Measurements from ENCODE around the gene MUCL3. TPM values are rescaled to one million over a fixed set of nuclear protein-coding genes. Genes with fewer than 3 reads are reported as not detected.

Gene MUCL3
- total and polyA plus RNA-seq, 10 of the 15 experiments (the other 5 are each of a cell fraction or from before 2014, with no cell fraction given), result 0.03 to 1.4 (median 0.61) TPM

- Histone ChIP-seq H4K20me1 (ENCODE audit: control insufficient read depth, insufficient read depth) (no peaks in the 10 kb centered on the region), H3K27ac (ENCODE audit: control insufficient read depth, insufficient read depth) (peak within 1 kb of the TSS; percentile 87), H3K4me2 (ENCODE audit: control insufficient read depth, insufficient read depth) (peak within 1 kb of the TSS; percentile 99), H3K9ac (ENCODE audit: control insufficient read depth, insufficient read depth, low read length) (peak within 1 kb of the TSS; percentile 86), H3K36me3 (ENCODE audit: control insufficient read depth in 2 of 2, insufficient read depth in 2 of 2, low read length in 1 of 2) (peaks cover 6 to 8% of the 10 kb centered on the region in 2 experiments; a peak in 3 of 4 replicates), H3K79me2 (ENCODE audit: control insufficient read depth, insufficient read depth, low read length) (peaks cover 9% of the 10 kb centered on the region), H3K4me1 (ENCODE audit: control insufficient read depth, insufficient read depth, low read length) (peaks cover 4% of the 10 kb centered on the region), H3K4me3 (peak within 1 kb of the TSS; percentile 91), H3K27me3 (replicated peaks in 1 of 2; ENCODE audit: control insufficient read depth in 2 of 2, insufficient read depth in 2 of 2, low read length in 1 of 2) (no peaks in the 10 kb centered on the region), H2AFZ (ENCODE audit: control insufficient read depth, low read depth, low read length) (peak within 1 kb of the TSS; percentile 80), H3K9me3 (replicated peaks; ENCODE audit: control insufficient read depth, insufficient read depth, low read length) (no peaks in the 10 kb centered on the region)
- POLR2A ChIA-PET, result interaction anchor here (0.6 to 4.4 kb wide), 20 partner anchors 11 to 280 kb away, joined by 3 to 50 read pairs (median 3); partner anchors contain the start of genes DDR1 and FLOT1
- peak; percentile 96 for ATAC-seq
- FAIRE-seq, result peak; percentile 81
- no TSS peak for BruUV-seq (replicated peaks)
- SMC1A ChIA-PET (ENCODE audit: uncharacterized antibody, unreplicated experiment), result interaction anchor here (0.6 to 7.9 kb wide), 30 partner anchors 12 to 372 kb away, joined by 3 to 141 read pairs (median 4); partner anchors contain the start of genes DDR1 and MRPS18B
- RAD21 ChIA-PET (ENCODE audit: unreplicated experiment), result interaction anchor here (0.7 to 4.6 kb wide), 52 partner anchors 10 to 461 kb away, joined by 3 to 138 read pairs (median 6); partner anchors contain the start of genes CCHCR1, DDR1, IER3 and MDC1
- CTCF ChIA-PET, result interaction anchor here (0.5 to 9.3 kb wide), 42 partner anchors 11 to 434 kb away, joined by 3 to 122 read pairs (median 7); partner anchors contain the start of genes DDR1 and DHX16
- peak; percentile 72 for DNase-seq (ENCODE audit: low read depth, low spot score)
- WGBS (ENCODE audit: insufficient coverage, insufficient replicate concordance, low lambda C conversion rate, missing lambda C conversion rate), result 2% methylated on average over 34 of the region's 52 CpGs
- intact Hi-C loops (cut with micrococcal nuclease; ENCODE audit: unreplicated experiment), result loop anchor here (1.0 to 2.0 kb wide), 2 partner anchors 86 to 129 kb away; no protein-coding TSS in a partner anchor
- in situ Hi-C loops (cut with MboI), result no loop called here
- peak; percentile 93 for TF ChIP-seq IKZF1 (conservative IDR thresholded peaks at IDR 0.05)
- TF ChIP-seq BMI1 (IDR thresholded peaks at IDR 0.05; ENCODE audit: borderline replicate concordance), result no peak
- no peak for TF ChIP-seq ZNF592 (IDR thresholded peaks at IDR 0.05)
- peak; percentile 90; the same call in 1 of the 2 replicates for TF ChIP-seq MTA3 (IDR thresholded peaks at IDR 0.05; ENCODE audit: borderline replicate concordance, low read length)
- no peak for TF ChIP-seq ZNF622 (IDR thresholded peaks at IDR 0.05)
- TF ChIP-seq USF1 (IDR thresholded peaks at IDR 0.05; ENCODE audit: borderline replicate concordance, extremely low read length, insufficient read depth, low read depth, low read length), result no peak
- TF ChIP-seq HDGF (IDR thresholded peaks at IDR 0.05), result no peak
- TF ChIP-seq EED (IDR thresholded peaks at IDR 0.05; ENCODE audit: low read depth), result no peak
- 0 out of 2 replicates have a peak, but pooled peaks have one; percentile 23 for TF ChIP-seq CREB1 (IDR thresholded peaks at IDR 0.05; ENCODE audit: low read depth)
- peak; percentile 87 for TF ChIP-seq LARP7 (IDR thresholded peaks at IDR 0.05)
- no peak for TF ChIP-seq SREBF2 (IDR thresholded peaks at IDR 0.05; ENCODE audit: low read length)
- TF ChIP-seq CHD4 (IDR thresholded peaks at IDR 0.05), result no peak
- TF ChIP-seq GABPA (IDR thresholded peaks at IDR 0.05; ENCODE audit: low read depth), result no peak
- TF ChIP-seq PKNOX1 (IDR thresholded peaks at IDR 0.05), result no peak
- TF ChIP-seq NBN (IDR thresholded peaks at IDR 0.05), result no peak
- TF ChIP-seq, protein P1, sequence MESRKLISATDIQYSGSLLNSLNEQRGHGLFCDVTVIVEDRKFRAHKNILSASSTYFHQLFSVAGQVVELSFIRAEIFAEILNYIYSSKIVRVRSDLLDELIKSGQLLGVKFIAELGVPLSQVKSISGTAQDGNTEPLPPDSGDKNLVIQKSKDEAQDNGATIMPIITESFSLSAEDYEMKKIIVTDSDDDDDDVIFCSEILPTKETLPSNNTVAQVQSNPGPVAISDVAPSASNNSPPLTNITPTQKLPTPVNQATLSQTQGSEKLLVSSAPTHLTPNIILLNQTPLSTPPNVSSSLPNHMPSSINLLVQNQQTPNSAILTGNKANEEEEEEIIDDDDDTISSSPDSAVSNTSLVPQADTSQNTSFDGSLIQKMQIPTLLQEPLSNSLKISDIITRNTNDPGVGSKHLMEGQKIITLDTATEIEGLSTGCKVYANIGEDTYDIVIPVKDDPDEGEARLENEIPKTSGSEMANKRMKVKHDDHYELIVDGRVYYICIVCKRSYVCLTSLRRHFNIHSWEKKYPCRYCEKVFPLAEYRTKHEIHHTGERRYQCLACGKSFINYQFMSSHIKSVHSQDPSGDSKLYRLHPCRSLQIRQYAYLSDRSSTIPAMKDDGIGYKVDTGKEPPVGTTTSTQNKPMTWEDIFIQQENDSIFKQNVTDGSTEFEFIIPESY (IDR thresholded peaks at IDR 0.05), result no peak
Measured at GRCh38 chr6:30914076-30914853, 26.5 kb upstream of the MUCL3 start, which contains the start of gene VARS2. Gene VARS2, plus strand, starts transcription at chr6:30914238. Its CDS starts 599 bp downstream, at chr6:30914837.
